ENCODE data around the gene MRFAP1L1.
"Not testable (repeated sequence)": the region's sequence is repeated elsewhere in the genome, so short reads cannot be mapped to it uniquely, and the experiment has no call there.

MRFAP1L1 gene

DNA sequence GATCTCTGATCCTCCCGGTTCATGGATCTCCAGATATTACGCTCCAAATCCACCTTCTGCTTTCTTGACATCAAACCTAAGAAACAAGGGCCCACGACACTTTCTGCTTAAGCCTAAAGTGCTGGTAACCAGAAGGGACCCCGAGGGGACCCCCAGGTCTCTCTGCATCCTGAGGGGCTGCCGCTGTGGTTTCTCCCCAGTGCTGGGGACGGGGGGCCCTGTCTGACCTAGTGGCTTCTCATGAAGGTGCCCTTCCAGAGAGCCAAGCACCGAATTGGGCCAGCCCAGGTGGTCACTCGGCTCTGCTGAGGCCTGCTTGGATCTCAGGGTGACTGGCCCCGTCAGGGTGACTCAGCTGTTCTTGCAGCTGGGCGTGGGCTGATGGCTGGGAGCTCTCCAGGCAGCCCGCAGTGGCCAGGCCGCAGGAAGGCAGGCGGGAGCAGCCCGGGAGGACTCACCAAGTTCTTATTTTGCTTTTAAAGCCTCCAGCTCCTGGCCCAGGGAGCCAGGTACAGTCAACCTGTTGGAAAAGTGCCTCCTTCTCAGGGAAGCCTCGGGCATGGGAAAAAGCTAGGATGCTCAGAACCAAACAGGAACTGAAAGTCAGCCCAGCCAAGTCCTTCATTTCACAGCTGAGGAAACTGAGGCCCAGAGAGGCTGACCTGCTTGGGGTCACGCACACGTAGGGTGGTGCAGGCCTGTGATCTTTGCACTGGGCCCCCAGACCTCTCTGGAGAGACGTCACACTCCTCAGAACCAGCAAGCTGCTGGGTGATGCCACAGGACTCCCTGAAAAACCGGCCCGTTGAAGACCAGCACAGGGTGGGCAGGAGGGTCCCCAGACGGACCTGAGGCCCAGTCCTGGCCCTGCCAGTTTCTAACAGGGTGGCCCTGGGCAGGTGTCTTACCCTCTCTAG lies 23.0 kb upstream of the MRFAP1L1 start:
- Histone ChIP-seq H3K4me3 (ENCODE audit: low read depth in 1 of 2, low read length in 2 of 2) (no peak overlapping the region), H3K27ac (ENCODE audit: low read length) (no peak overlapping the region), H3K27me3 (ENCODE audit: low read depth, low read length) (no peaks in the 10 kb centered on the region), H3K4me1 (ENCODE audit: control insufficient read depth in 1 of 2, insufficient read depth in 2 of 2, low read length in 2 of 2) (peaks cover 0 to 5% of the 10 kb centered on the region in 2 donors), H3K36me3 (ENCODE audit: control insufficient read depth in 1 of 2, insufficient read depth in 2 of 2, low read length in 2 of 2) (no peaks in the 10 kb centered on the region), H3K9me3 (ENCODE audit: control insufficient read depth in 1 of 2, low read length in 2 of 2) (no peaks in the 10 kb centered on the region)

DNA sequence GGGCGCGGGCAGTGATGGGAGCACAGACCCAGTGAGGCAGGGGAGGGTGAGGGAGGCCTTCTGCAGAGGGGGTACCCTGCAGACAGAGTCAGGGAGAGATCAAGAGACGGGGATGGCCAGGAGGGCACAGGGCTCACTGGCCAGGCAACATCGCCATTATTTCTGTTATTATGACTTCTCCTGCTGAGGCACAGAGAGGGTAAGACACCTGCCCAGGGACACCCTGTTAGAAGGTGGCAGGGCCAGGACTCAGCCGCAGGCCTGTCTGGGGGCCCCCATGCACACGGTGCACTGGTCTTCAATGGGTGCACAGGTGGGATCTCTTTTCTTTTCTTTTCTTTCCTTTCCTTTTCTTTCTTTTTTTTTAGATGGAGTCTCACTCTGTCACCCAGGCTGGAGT lies 22.1 kb upstream of the MRFAP1L1 start:
- no peak overlapping the region for H3K27ac ChIP-seq (ENCODE audit: low read length)
- H3K9me3 ChIP-seq (ENCODE audit: control insufficient read depth in 1 of 2, low read length in 2 of 2) = no peaks in the 10 kb centered on the region
- H3K4me3 ChIP-seq (ENCODE audit: low read depth in 1 of 2, low read length in 2 of 2) = no peak overlapping the region
- H3K36me3 ChIP-seq (ENCODE audit: control insufficient read depth in 1 of 2, insufficient read depth in 2 of 2, low read length in 2 of 2) = no peaks in the 10 kb centered on the region
- peaks cover 0 to 5% of the 10 kb centered on the region in 2 donors for H3K4me1 ChIP-seq (ENCODE audit: control insufficient read depth in 1 of 2, insufficient read depth in 2 of 2, low read length in 2 of 2)
- no peaks in the 10 kb centered on the region for H3K27me3 ChIP-seq (ENCODE audit: low read depth, low read length)

DNA sequence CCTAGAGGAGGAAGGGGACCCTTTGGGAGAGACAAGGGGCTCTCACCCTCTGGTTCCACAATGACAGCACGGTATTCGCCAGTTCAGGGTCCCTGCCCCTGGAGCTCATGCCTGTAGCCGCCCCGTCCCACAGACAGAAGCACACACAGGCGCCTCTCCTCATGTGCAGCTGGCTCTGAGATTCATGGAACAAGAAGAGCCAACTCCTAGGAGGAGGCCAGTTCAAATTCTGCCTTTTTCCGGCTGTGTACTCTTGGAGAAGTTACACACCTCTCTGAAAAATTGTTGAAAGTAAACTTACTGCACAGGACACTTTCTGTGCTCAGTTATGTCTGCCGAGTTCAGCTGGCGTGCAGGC lies 21.6 kb upstream of the MRFAP1L1 start:
- Histone ChIP-seq H3K27ac (ENCODE audit: low read length) (no peak overlapping the region), H3K4me1 (ENCODE audit: control insufficient read depth in 1 of 2, insufficient read depth in 2 of 2, low read length in 2 of 2) (peaks cover 0 to 5% of the 10 kb centered on the region in 2 donors), H3K4me3 (ENCODE audit: low read depth in 1 of 2, low read length in 2 of 2) (no peak overlapping the region), H3K27me3 (ENCODE audit: low read depth, low read length) (no peaks in the 10 kb centered on the region), H3K36me3 (ENCODE audit: control insufficient read depth in 1 of 2, insufficient read depth in 2 of 2, low read length in 2 of 2) (no peaks in the 10 kb centered on the region), H3K9me3 (ENCODE audit: control insufficient read depth in 1 of 2, low read length in 2 of 2) (no peaks in the 10 kb centered on the region)

DNA sequence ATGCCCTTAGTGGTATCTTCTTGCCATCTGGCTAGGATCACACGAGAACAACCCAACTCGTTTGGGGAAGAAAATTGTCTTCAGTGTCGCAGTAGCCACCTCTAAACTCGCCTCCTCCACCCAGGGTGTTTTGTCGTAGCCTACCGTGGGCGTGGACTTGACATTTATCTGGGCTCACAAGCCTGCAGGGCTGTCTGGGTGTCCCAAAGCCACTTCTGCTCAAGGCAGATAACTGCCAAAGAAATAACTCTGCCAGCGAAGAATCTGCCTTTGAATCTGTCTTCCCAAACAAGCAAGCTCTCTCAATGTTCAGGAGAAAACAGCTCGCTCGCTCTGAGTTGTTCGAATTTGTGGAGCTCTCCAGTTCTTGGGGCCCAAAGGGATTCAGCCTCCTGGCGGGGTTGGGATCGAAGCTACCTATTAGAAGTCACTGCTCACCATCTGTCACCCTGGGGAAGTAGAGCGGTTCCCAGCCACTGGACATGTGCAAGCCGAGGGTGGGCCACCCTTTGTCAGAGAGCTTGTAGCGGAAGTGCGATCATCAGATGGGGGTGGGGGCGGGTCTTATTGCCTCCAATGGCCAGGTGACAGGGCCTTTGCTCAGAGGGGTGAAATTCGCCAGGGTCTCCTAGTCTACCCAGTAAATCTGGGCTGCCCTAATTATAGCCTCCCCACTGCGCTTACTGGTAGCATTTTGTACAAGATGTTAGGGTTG lies 21.1 kb upstream of the MRFAP1L1 start:
- Histone ChIP-seq H3K27ac (ENCODE audit: low read length) (no peak overlapping the region), H3K9me3 (ENCODE audit: control insufficient read depth in 1 of 2, low read length in 2 of 2) (no peaks in the 10 kb centered on the region), H3K27me3 (ENCODE audit: low read depth, low read length) (no peaks in the 10 kb centered on the region), H3K36me3 (ENCODE audit: control insufficient read depth in 1 of 2, insufficient read depth in 2 of 2, low read length in 2 of 2) (no peaks in the 10 kb centered on the region), H3K4me1 (ENCODE audit: control insufficient read depth in 1 of 2, insufficient read depth in 2 of 2, low read length in 2 of 2) (peaks cover 0 to 5% of the 10 kb centered on the region in 2 donors), H3K4me3 (ENCODE audit: low read depth in 1 of 2, low read length in 2 of 2) (no peak overlapping the region)

DNA sequence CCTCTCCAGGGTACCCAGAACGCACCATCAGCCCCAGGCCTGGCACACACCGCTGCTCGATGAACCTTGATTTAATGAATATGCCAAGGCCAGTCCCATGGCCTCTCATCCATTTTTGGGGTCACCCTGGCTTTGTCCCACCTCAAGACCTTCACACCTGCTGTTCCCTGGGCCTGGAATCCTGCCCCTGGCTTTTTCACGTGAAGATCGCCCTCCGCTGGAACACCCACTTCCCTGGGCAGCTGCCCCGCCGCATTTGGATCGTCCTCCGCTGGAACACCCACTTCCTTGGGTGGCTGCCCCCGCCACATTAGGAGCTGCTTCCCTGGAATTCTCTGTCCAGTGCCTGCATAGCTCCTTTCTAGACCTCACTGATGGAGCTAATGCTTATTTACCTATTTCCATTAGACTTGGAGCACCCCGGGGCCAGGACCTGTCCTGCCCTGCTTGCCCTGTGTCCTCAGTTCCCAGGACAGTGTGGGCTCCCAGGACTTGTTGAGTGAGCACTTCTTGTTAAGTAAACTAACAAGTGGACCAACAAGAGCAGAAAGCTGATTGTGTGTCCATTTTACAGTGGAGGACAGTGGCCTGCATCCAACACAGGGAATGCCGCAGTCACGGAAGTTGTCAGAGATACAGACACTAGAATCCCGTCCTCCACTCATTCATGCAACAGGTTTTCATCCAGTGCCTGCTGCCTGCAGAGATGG lies 18.8 kb upstream of the MRFAP1L1 start:
- Histone ChIP-seq H3K4me1 (ENCODE audit: control insufficient read depth in 1 of 2, insufficient read depth in 2 of 2, low read length in 2 of 2) (peaks cover 0 to 5% of the 10 kb centered on the region in 2 donors), H3K9me3 (ENCODE audit: control insufficient read depth in 1 of 2, low read length in 2 of 2) (no peaks in the 10 kb centered on the region), H3K27ac (ENCODE audit: low read length) (no peak overlapping the region), H3K4me3 (ENCODE audit: low read depth in 1 of 2, low read length in 2 of 2) (no peak overlapping the region), H3K27me3 (ENCODE audit: low read depth, low read length) (no peaks in the 10 kb centered on the region), H3K36me3 (ENCODE audit: control insufficient read depth in 1 of 2, insufficient read depth in 2 of 2, low read length in 2 of 2) (no peaks in the 10 kb centered on the region)

DNA sequence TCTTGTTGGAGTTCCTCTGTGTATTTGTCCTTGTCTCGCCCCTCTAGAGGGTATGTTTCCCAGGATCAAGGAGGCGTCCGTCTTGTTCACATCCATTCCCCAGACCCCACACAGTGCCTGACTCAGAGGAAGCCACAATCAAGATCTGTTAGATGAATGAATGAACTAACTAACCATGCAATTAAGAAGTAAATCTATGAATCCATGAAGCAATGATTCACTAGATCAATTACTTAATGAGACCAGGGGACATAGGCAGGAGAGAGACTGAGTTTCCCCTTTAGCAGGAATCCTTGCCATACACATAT lies 18.2 kb upstream of the MRFAP1L1 start:
- Histone ChIP-seq H3K36me3 (ENCODE audit: control insufficient read depth in 1 of 2, insufficient read depth in 2 of 2, low read length in 2 of 2) (no peaks in the 10 kb centered on the region), H3K27ac (ENCODE audit: low read length) (no peak overlapping the region), H3K9me3 (ENCODE audit: control insufficient read depth in 1 of 2, low read length in 2 of 2) (no peaks in the 10 kb centered on the region), H3K4me1 (ENCODE audit: control insufficient read depth in 1 of 2, insufficient read depth in 2 of 2, low read length in 2 of 2) (peaks cover 0 to 5% of the 10 kb centered on the region in 2 donors), H3K4me3 (ENCODE audit: low read depth in 1 of 2, low read length in 2 of 2) (no peak overlapping the region), H3K27me3 (ENCODE audit: low read depth, low read length) (no peaks in the 10 kb centered on the region)

DNA sequence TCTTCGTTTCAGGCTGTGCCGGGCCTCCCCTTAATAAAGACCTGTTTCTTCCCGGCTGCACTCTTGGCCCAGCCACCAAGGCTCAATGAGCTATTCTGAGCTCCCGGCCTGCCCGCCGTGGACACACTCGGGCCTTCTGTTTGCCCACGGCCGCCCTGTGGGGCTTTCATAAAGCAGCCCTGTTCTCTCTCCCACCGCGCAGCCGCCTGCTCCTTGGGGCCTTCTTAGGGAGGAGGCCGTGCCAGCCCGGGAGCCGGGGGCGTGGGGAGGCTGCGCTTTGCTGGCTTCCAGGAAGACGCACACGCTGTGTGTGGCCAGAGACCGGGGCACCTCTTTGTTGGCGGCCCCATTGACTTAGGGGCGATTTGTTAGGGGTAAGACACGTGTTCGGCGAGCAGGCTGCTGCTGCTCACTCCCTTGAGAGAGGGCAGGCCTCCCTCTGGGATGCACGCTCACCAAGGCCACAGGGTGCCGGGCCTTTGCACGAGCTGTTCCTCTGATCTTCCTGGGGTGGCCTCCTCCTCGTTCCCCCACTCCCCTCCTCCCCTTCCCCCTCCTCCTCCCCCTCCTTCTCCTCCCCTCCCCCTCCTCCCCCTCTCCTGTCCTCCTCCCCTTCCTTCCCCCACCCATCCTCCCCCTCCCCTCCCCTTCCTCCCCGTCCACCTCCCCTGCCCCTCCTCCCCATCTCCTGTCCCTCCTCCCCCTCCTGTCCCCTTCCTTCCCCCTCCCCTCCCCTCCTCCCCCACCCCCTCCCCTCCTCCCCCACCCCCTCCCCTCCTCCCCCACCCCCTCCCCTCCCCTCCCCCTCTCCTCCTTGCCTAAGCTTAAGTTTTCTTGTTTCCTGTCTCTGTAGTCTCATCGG lies 17.6 kb upstream of the MRFAP1L1 start:
- Histone ChIP-seq H3K27me3 (ENCODE audit: low read depth, low read length) (no peaks in the 10 kb centered on the region), H3K36me3 (ENCODE audit: control insufficient read depth in 1 of 2, insufficient read depth in 2 of 2, low read length in 2 of 2) (no peaks in the 10 kb centered on the region), H3K9me3 (ENCODE audit: control insufficient read depth in 1 of 2, low read length in 2 of 2) (no peaks in the 10 kb centered on the region), H3K4me3 (ENCODE audit: low read depth in 1 of 2, low read length in 2 of 2) (no peak overlapping the region), H3K4me1 (ENCODE audit: control insufficient read depth in 1 of 2, insufficient read depth in 2 of 2, low read length in 2 of 2) (peaks cover 0 to 5% of the 10 kb centered on the region in 2 donors), H3K27ac (ENCODE audit: low read length) (no peak overlapping the region)

DNA sequence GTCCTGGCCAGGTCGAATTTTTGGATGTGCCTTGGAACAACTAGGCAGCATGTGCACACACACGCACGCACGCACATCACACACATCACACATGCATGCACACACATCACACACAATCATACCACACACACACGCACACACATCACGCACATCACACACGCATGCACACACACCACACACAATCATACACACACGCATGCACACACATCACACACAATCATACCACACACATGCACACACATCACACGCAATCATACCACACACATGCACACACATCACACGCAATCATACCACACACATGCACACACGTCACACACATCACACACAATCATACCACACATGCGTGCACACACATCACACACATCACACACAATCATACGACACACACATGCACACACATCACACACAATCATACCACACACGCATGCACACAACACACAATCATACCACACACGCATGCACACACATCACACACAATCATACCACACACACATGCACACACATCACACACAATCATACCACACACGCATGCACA lies 15.8 kb upstream of the MRFAP1L1 start:
- H3K9me3 ChIP-seq (ENCODE audit: control insufficient read depth in 1 of 2, low read length in 2 of 2); H3K36me3 ChIP-seq (ENCODE audit: control insufficient read depth in 1 of 2, insufficient read depth in 2 of 2, low read length in 2 of 2); H3K27ac ChIP-seq (ENCODE audit: low read length); H3K27me3 ChIP-seq (ENCODE audit: low read depth, low read length); H3K4me3 ChIP-seq (ENCODE audit: low read depth in 1 of 2, low read length in 2 of 2); H3K4me1 ChIP-seq (ENCODE audit: control insufficient read depth in 1 of 2, insufficient read depth in 2 of 2, low read length in 2 of 2): not testable (repeated sequence)

DNA sequence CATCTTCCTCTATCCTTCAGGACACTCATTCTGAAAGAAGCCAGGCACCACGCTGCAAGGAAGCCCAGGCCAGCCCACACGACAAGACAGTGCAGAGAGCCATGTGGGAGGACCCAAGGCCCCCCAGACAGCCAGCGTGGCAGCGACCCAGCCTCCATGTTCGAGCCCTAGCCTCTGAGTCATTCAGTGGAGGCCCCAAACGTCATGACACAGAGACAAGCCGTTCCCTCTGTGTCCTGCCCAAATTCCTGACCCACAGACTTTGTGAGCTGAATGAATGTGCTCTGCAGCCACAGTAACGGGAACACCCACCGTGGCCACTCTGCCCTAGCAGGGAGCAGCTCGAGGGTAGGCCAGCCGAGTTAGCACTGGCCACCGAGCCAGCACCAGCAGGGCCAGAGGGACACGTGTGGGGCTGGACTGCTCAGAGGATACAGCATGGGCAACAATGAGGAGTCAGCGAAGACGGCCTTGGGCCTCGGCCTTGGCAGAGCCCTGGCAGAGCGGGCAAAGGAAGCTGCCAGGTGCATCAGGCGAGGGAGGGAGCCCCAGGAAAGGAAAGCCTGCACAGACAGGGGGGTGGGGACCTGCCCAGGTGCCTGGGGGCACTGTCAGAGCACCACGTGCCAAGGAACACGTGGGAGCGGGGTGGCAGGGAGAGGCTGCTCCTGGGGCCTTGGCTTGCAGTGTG lies 14.9 kb upstream of the MRFAP1L1 start:
- Histone ChIP-seq H3K9me3 (ENCODE audit: control insufficient read depth in 1 of 2, low read length in 2 of 2) (no peaks in the 10 kb centered on the region), H3K4me1 (ENCODE audit: control insufficient read depth in 1 of 2, insufficient read depth in 2 of 2, low read length in 2 of 2) (peaks cover 0 to 5% of the 10 kb centered on the region in 2 donors), H3K27me3 (ENCODE audit: low read depth, low read length) (no peaks in the 10 kb centered on the region), H3K27ac (ENCODE audit: low read length) (no peak overlapping the region), H3K36me3 (ENCODE audit: control insufficient read depth in 1 of 2, insufficient read depth in 2 of 2, low read length in 2 of 2) (no peaks in the 10 kb centered on the region), H3K4me3 (ENCODE audit: low read depth in 1 of 2, low read length in 2 of 2) (no peak overlapping the region)

DNA sequence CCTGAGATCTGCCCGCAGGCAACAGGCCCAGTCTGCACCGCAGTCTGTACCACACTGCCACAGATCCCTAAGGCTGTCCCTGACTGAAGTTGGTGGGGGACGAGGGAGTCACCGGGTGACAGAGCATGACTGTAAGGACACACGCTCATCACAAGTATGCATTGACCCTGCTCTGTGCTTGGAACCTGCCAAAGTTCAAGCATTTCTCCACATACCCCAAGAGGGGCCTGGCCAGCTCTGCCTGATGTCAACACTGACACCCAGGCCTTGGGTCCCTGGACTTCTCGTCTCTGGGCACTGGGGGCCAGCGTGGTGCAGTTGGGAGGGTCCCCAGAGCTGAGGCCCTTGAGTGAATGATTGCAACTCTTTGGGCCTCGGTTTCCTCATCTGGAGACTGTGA lies 14.2 kb upstream of the MRFAP1L1 start:
- Histone ChIP-seq H3K27me3 (ENCODE audit: low read depth, low read length) (no peaks in the 10 kb centered on the region), H3K9me3 (ENCODE audit: control insufficient read depth in 1 of 2, low read length in 2 of 2) (no peaks in the 10 kb centered on the region), H3K36me3 (ENCODE audit: control insufficient read depth in 1 of 2, insufficient read depth in 2 of 2, low read length in 2 of 2) (no peaks in the 10 kb centered on the region), H3K4me1 (ENCODE audit: control insufficient read depth in 1 of 2, insufficient read depth in 2 of 2, low read length in 2 of 2) (peaks cover 0 to under 1% of the 10 kb centered on the region in 2 donors), H3K27ac (ENCODE audit: low read length) (no peak overlapping the region), H3K4me3 (ENCODE audit: low read depth in 1 of 2, low read length in 2 of 2) (no peak overlapping the region)

Data from muscle layer of duodenum (tissue), 2 donors.